Measurements from ENCODE around the gene HM13. TPM values are rescaled to one million over a fixed set of nuclear protein-coding genes. Genes with fewer than 3 reads are reported as not detected.

Gene HM13
- total and polyA plus RNA-seq, 2 of the 13 experiments (the other 11 are each of a cell fraction or from before 2014, with no cell fraction given): 118 to 243 TPM

GRCh38 chr20:31595654-31596411 is 81.6 kb downstream of the HM13 start (continued):
- TF ChIP-seq CAMTA2 (CRISPR knock-in tag; IDR thresholded peaks at IDR 0.05; ENCODE audit: borderline replicate concordance): peak; percentile 87; the same call in 1 of the 2 replicates
- no peak for TF ChIP-seq ZNF773 (CRISPR knock-in tag; IDR thresholded peaks at IDR 0.05; ENCODE audit: borderline replicate concordance)
- no peak for TF ChIP-seq ZNF547 (CRISPR knock-in tag; IDR thresholded peaks at IDR 0.05)
- TF ChIP-seq ZBTB34 (CRISPR knock-in tag; IDR thresholded peaks at IDR 0.05): no peak; the same call in 1 of the 2 replicates
- TF ChIP-seq ZNF121 (CRISPR knock-in tag; IDR thresholded peaks at IDR 0.05): no peak
- peak; percentile 2; the same call in 1 of the 2 replicates for TF ChIP-seq NFIC (IDR thresholded peaks at IDR 0.05; ENCODE audit: low read length)
- TF ChIP-seq ZNF574 (CRISPR knock-in tag; IDR thresholded peaks at IDR 0.05): peak; percentile 66
- no peak for TF ChIP-seq MYPOP (CRISPR knock-in tag; IDR thresholded peaks at IDR 0.05)
- TF ChIP-seq ELF3 (CRISPR knock-in tag; IDR thresholded peaks at IDR 0.05): no peak
- TF ChIP-seq TRIM22 (IDR thresholded peaks at IDR 0.05): no peak
- TF ChIP-seq CREB3 (CRISPR knock-in tag; IDR thresholded peaks at IDR 0.05): no peak
- TF ChIP-seq ZSCAN21 (CRISPR knock-in tag; IDR thresholded peaks at IDR 0.05; ENCODE audit: borderline replicate concordance): peak; percentile 65; the same call in 1 of the 2 replicates
- no peak for TF ChIP-seq ZNF558 (CRISPR knock-in tag; IDR thresholded peaks at IDR 0.05; ENCODE audit: borderline replicate concordance)
- no peak for TF ChIP-seq NR2F1 (CRISPR knock-in tag; IDR thresholded peaks at IDR 0.05)
- TF ChIP-seq ZBTB37 (CRISPR knock-in tag; IDR thresholded peaks at IDR 0.05): peak; percentile 66; the same call in 1 of the 2 replicates
- TF ChIP-seq ZNF264 (CRISPR knock-in tag; IDR thresholded peaks at IDR 0.05): no peak
- no peak for TF ChIP-seq ZNF468 (CRISPR knock-in tag; IDR thresholded peaks at IDR 0.05)
- TF ChIP-seq ATAD3A (CRISPR knock-in tag; IDR thresholded peaks at IDR 0.05): no peak
- no peak for TF ChIP-seq FOSL1 (CRISPR knock-in tag; IDR thresholded peaks at IDR 0.05; ENCODE audit: borderline replicate concordance)
- TF ChIP-seq SALL1 (CRISPR knock-in tag; IDR thresholded peaks at IDR 0.05): peak; percentile 65
- no peak for TF ChIP-seq ZNF224 (CRISPR knock-in tag; IDR thresholded peaks at IDR 0.05)

Data from HepG2 (cell line).